ENCODE results near the gene HGS. TPM values are rescaled to one million over a fixed set of nuclear protein-coding genes. Genes with fewer than 3 reads are reported as not detected.

The HGS gene, protein sequence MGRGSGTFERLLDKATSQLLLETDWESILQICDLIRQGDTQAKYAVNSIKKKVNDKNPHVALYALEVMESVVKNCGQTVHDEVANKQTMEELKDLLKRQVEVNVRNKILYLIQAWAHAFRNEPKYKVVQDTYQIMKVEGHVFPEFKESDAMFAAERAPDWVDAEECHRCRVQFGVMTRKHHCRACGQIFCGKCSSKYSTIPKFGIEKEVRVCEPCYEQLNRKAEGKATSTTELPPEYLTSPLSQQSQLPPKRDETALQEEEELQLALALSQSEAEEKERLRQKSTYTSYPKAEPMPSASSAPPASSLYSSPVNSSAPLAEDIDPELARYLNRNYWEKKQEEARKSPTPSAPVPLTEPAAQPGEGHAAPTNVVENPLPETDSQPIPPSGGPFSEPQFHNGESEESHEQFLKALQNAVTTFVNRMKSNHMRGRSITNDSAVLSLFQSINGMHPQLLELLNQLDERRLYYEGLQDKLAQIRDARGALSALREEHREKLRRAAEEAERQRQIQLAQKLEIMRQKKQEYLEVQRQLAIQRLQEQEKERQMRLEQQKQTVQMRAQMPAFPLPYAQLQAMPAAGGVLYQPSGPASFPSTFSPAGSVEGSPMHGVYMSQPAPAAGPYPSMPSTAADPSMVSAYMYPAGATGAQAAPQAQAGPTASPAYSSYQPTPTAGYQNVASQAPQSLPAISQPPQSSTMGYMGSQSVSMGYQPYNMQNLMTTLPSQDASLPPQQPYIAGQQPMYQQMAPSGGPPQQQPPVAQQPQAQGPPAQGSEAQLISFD
- 126 and 146 TPM in 2 replicates for total RNA-seq (2014; rRNA removed; shearing (Covaris generic))

DNA sequence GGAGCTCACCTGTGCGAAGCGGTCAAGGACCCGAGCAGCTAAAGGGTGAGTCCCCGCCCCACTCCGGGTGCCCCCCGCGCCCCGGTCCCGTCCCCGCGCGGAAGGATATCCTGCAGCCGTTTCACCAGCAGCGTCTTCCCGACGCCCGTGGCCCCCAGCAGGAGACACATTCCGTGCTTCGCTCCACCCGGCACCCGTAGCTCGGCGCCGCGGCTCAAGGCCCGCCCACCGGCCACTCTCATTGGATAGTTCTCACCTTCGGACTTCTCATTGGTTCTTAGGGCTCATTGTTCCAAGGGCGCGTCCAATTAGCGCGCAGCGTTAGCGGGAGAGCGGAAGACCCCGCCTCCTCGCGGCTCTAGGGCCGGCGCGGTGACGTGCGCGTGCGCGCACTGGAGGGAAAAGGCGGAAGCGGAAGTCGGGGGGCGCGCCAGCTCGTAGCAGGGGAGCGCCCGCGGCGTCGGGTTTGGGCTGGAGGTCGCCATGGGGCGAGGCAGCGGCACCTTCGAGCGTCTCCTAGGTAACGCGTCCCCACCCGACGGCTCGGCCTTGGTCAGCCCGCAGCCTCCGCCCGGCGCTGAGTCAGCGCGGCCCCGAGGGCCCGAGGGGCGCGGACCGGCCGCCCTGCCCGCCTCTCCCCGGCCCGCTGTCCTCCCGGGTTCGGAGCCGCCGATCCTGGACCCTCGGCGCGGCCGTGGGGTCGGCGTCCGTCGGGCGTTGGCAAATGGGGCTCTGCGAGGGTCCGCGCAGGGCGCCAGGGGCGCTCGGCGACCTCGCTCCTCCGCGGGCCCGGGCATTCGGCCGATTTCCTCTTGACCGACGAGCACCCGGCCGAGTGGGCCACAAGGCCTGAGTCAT lies at the start of gene HGS, which contains the start of gene ARL16:
Gene HGS, plus strand, starts transcription at position 428 of the 858 bp plus-strand sequence. Its CDS starts 56 bp downstream, at position 484.
Gene ARL16, minus strand, starts transcription at position 214 of the 858 bp plus-strand sequence. Its CDS starts 44 bp downstream, at position 170.
- Histone ChIP-seq H3K27ac (peak within 1 kb of the TSS; percentile 94), H3K36me3 (peaks cover 81% of the 10 kb centered on the region), H3K27me3 (replicated peaks) (no peaks in the 10 kb centered on the region), H3K9me3 (replicated peaks) (no peaks in the 10 kb centered on the region), H3K4me1 (replicated peaks) (peaks cover 29% of the 10 kb centered on the region), H3K4me3 (peak within 1 kb of the TSS; percentile 98)
- DNase-seq (ENCODE audit: low read depth in 1 of 2, low spot score in 2 of 2), result peak; percentile 99 to 100

DNA sequence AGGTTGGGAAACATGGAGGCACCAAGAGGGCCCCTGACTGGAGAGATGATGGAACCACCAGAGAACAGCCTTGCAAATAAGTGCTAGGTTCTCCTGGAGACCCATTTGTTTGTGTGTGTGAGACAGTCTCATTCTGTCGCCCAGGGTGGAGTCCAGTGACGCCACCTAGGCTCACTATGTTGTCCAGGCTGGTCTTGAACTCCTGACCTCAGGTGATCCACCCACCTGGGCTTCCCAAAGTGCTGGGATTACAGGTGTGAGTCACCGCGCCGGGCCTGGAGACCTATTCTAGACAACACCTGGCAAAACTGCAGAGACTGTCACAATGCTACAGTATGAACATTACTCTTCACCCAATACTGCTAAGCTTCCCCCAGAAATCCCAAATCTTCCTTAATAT lies 48.4 kb upstream of the HGS start:
- Histone ChIP-seq H3K9me3 (replicated peaks) (no peaks in the 10 kb centered on the region), H3K27me3 (replicated peaks) (no peaks in the 10 kb centered on the region), H3K4me3 (peak overlapping the region; percentile 94), H3K27ac (no peak overlapping the region), H3K4me1 (replicated peaks) (peaks cover 10% of the 10 kb centered on the region), H3K36me3 (peaks cover 54% of the 10 kb centered on the region)
- no peak for DNase-seq (ENCODE audit: low read depth in 1 of 2, low spot score in 2 of 2)

DNA sequence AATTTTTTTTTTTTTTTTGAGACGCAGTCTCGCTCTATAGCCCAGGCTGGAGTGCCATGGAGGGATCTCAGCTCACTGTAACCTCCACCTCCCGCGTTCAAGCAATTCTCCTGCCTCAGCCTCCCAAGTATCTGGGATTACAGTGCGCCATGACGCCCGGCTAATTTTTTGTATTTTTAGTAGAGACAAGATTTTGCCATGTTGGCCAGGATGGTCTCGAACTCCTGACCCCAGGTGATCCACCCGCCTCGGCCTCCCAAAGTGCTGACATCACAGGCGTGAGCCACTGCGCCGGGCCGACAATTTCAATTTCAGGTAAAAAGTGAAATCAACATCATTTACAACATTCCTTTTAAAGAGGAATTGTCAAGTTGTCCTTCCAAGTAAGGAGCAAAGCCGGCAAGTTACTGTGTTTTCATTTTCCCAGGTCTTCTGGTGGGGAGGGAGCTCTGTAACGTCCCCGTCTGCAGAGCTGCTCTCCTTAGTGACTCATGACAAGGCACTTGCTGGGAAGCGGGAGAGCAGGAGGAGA lies 47.8 kb upstream of the HGS start:
- no peak for DNase-seq (ENCODE audit: low read depth in 1 of 2, low spot score in 2 of 2)
- peaks cover 48% of the 10 kb centered on the region for H3K36me3 ChIP-seq
- no peaks in the 10 kb centered on the region for H3K27me3 ChIP-seq (replicated peaks)
- H3K4me1 ChIP-seq (replicated peaks), result peaks cover 10% of the 10 kb centered on the region
- H3K27ac ChIP-seq, result peak overlapping the region; percentile 85
- peak overlapping the region; percentile 94 for H3K4me3 ChIP-seq
- no peaks in the 10 kb centered on the region for H3K9me3 ChIP-seq (replicated peaks)

DNA sequence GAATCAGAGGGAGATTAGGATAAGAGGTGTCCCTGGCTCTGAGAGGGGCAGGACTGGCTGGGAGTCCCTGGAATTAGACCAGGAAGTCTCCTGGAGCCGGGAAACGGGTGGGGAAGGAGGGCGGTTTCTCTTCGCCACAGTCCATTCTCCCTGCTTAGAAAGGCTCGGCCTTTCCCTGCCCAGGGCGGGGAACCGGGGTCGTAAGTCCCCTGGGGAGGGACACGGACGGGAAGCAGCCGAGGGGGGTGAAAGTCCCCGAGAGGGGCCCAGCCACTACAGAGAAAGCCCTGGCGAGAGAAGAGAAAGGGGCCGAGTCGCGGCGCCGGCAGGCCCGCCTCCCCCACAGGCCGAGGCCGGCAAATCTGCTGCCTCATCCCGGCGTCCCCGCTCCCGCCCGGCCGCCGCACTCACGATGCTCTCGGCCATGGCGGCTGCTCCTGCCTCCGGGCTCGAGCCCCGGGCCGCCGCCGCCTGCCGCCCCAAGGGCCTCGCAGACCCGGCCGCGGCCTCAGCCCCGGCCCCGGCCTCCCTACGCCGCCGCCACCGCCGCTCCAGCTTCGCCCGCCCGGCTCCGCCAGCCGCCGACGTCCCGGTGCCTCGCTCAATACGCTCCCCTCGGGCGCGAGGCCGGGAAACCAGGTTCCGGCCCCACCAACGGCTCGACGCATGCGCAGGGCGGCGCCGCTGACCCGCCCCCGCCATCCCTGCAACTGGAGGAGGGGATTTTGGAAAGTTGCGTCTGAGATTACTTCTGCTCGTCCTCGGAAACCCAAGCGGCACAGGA lies 47.1 kb upstream of the HGS start, which contains the start of the genes NPLOC4 and TSPAN10:
Gene NPLOC4, minus strand, starts transcription at position 608 of the 784 bp plus-strand sequence. Its CDS starts 182 bp downstream, at position 426.
Gene TSPAN10, plus strand, starts transcription at position 692 of the 784 bp plus-strand sequence. CDS start 5,217 bp downstream, outside the sequence.
- H3K27me3 ChIP-seq (replicated peaks), result no peaks in the 10 kb centered on the region
- H3K4me1 ChIP-seq (replicated peaks), result peaks cover 10% of the 10 kb centered on the region
- H3K27ac ChIP-seq, result peak within 1 kb of the TSS; percentile 85
- H3K9me3 ChIP-seq (replicated peaks), result no peaks in the 10 kb centered on the region
- H3K36me3 ChIP-seq, result peaks cover 45% of the 10 kb centered on the region
- peak within 1 kb of the TSS; percentile 94 for H3K4me3 ChIP-seq
- peak; percentile 88 to 92 for DNase-seq (ENCODE audit: low read depth in 1 of 2, low spot score in 2 of 2)

DNA sequence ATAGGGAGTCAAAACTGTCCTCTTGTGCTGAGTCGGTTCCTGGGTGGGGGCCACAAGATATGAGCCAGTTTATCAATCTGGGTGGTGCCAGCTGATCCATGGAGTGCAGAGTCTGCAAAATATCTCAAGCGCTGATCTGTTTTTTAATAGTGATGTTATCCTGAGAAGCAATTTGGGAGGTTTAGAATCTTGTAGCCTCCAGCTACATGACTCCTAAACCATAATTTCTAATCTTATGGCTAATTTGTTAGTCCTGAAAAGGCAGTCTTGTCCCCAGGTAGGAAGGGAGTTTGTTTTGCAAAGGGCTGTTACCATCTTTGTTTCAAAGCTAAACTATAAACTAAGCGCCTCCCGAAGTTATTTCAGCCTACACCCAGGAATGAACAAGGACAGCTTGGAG lies 45.1 kb upstream of the HGS start:
- Histone ChIP-seq H3K4me3 (no peak overlapping the region), H3K27ac (no peak overlapping the region), H3K36me3 (peaks cover 30% of the 10 kb centered on the region), H3K9me3 (replicated peaks) (no peaks in the 10 kb centered on the region), H3K4me1 (replicated peaks) (peaks cover 19% of the 10 kb centered on the region), H3K27me3 (replicated peaks) (no peaks in the 10 kb centered on the region)
- no peak for DNase-seq (ENCODE audit: low read depth in 1 of 2, low spot score in 2 of 2)

DNA sequence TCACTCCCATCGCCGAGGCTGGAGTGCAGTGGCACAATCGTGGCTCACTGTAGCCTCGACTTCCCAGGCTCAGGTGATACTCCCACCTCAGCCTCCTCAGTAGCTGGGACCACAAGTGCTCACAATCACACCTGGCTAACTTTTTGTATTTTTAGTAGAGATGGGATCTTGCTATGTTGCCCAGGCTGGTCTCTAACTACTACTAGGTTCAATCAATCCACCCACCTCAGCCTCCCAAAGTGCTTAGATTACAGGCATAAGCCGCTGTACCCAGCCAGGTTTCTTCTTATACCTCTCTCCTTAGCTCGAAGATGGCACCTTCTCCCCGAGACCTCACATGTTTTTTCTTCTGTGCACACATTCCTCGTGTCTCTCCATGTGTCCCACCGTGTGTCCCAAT lies 43.8 kb upstream of the HGS start:
- H3K4me1 ChIP-seq (replicated peaks), result peaks cover 19% of the 10 kb centered on the region
- H3K4me3 ChIP-seq, result no peak overlapping the region
- DNase-seq (ENCODE audit: low read depth in 1 of 2, low spot score in 2 of 2), result no peak
- H3K9me3 ChIP-seq (replicated peaks), result no peaks in the 10 kb centered on the region; the same call in 1 of the 2 replicates
- peaks cover 19% of the 10 kb centered on the region for H3K36me3 ChIP-seq
- no peak overlapping the region for H3K27ac ChIP-seq
- H3K27me3 ChIP-seq (replicated peaks), result no peaks in the 10 kb centered on the region

DNA sequence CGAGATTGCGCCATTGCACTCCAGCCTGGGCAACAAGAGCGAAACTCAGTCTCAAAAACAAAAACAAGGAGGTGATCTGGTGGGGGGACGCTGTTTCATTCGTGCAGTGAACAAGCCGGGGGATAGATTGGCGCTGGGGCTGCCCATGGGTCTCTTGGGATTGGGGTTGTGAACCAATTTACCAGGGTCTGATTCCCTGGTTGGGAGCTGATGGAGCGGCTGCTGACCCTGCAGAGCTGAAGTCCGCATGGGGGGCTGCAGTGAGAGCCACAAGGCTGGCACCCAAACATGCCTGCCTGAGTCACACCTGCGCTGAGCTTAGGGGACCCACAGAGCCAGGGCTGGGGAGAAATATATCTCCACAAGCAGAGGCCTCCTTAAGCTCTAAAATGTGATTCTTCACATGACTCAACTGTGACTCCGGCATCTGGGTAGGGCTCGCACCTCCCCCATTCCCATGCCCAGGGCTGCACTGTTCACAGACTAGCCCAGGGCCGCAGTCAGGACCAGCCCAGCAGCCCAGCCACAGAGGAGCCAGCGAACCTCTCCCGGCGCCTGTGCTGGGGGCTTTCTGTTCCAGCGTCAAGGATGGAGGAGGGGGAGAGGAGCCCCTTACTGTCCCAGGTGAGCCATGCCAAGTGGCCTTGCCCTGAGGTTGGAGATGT lies 41.9 kb upstream of the HGS start:
- Histone ChIP-seq H3K9me3 (replicated peaks) (no peaks in the 10 kb centered on the region; the same call in 1 of the 2 replicates), H3K27ac (no peak overlapping the region), H3K36me3 (no peaks in the 10 kb centered on the region), H3K27me3 (replicated peaks) (peaks cover 9% of the 10 kb centered on the region), H3K4me1 (replicated peaks) (peaks cover 9% of the 10 kb centered on the region), H3K4me3 (no peak overlapping the region)
- DNase-seq (ENCODE audit: low read depth in 1 of 2, low spot score in 2 of 2), result peak; percentile 35 to 75

DNA sequence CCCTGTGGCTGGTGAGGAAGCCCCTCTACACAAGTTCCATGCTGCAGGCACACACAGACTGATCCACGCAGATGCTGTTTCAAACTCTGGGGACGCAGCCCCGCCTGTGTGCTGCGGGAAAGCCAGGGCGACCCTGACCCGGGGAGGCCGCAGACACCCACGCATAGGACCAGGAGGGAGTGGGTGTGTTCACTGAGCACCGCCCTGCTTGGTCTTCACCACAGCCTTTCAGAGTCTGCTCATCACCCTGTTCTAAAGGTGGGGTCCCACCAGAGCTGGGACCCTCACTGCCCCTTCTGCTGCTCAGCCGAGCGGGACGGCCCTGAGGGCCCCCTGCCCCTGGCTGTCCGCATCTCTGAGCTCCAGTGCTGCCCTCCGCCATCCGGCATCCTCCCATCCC lies 39.3 kb upstream of the HGS start:
- Histone ChIP-seq H3K36me3 (no peaks in the 10 kb centered on the region), H3K27me3 (replicated peaks) (peaks cover 32% of the 10 kb centered on the region), H3K4me1 (replicated peaks) (peaks cover 16% of the 10 kb centered on the region), H3K9me3 (replicated peaks) (peaks cover 17% of the 10 kb centered on the region), H3K4me3 (no peak overlapping the region), H3K27ac (no peak overlapping the region)
- no peak for DNase-seq (ENCODE audit: low read depth in 1 of 2, low spot score in 2 of 2)

DNA sequence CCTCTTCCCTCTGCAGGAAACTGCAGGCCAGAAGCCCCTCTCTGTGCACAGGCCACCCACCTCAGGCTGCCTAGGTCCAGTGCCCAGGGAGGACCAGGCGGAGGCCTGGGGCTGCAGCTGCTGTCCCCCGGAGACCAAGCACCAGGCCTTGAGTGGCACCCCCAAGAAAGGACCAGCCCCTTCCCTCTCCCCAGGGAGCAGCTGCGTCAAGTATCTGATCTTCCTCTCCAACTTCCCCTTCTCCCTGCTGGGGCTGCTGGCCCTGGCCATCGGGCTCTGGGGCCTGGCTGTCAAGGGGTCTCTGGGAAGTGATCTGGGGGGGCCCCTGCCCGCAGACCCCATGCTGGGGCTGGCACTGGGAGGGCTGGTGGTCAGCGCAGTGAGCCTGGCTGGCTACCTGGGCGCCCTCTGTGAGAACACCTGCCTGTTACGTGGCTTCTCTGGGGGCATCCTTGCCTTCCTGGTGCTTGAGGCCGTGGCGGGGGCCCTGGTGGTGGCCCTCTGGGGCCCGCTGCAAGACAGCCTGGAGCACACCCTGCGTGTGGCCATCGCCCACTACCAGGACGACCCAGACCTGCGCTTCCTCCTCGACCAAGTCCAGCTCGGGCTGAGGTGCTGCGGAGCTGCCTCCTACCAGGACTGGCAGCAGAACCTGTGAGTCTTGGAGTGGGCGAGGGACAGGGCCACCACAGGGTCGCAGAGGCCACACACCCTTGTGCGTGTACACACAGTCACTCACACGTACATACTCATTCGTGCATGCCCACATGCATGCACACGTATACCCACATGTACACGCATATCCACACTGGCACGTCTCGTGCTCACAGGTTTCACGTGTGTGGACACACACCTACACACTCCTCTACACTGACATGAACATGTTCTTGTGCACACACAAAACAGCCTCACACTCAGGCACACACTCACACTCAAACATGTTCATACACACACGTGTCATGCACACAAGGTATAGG lies 38.5 kb upstream of the HGS start:
- no peak overlapping the region for H3K27ac ChIP-seq
- no peak for DNase-seq (ENCODE audit: low read depth in 1 of 2, low spot score in 2 of 2)
- H3K9me3 ChIP-seq (replicated peaks), result peaks cover 21% of the 10 kb centered on the region
- no peak overlapping the region for H3K4me3 ChIP-seq
- peaks cover 32% of the 10 kb centered on the region for H3K27me3 ChIP-seq (replicated peaks)
- no peaks in the 10 kb centered on the region for H3K36me3 ChIP-seq
- peaks cover 16% of the 10 kb centered on the region for H3K4me1 ChIP-seq (replicated peaks)

DNA sequence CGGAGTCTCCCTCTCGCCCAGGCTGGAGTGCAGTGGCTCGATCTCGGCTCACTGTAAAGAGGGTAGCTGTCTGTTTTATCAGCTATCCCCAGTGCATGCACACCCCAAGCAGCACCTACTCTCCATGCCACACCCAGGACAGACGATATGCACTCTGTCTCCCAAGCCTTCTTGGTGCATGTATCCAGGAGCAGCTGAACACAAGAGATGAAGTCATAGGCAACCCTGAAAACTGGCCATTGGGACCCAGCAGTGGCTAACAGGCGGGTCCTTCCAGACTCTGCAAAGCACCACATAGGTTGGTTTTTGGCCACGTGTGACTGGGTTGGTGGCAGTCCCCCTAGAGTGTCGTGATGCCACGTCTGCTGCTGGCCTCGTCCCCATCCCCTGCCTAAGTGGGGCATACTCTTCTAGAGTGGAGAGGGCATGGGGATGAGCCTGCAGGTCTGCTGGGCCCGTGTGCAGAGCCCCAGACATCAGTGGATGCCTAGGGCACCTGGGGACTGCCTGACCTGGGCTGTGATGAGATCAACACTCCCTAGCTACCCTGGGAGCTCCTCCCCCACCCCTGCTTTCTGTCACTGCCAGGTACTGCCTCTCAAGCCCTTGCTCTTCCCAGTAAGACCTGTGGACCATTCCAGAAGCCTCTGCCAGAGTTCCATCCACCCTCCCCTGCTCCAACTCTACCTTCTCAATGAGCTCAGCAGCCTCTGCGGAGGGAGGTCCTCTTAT lies 36.8 kb upstream of the HGS start:
- peaks cover 21% of the 10 kb centered on the region for H3K9me3 ChIP-seq (replicated peaks)
- no peak overlapping the region for H3K4me3 ChIP-seq
- DNase-seq (ENCODE audit: low read depth in 1 of 2, low spot score in 2 of 2), result no peak
- H3K27ac ChIP-seq, result no peak overlapping the region
- peaks cover 32% of the 10 kb centered on the region for H3K27me3 ChIP-seq (replicated peaks)
- no peaks in the 10 kb centered on the region for H3K36me3 ChIP-seq
- peaks cover 13% of the 10 kb centered on the region for H3K4me1 ChIP-seq (replicated peaks)

DNA sequence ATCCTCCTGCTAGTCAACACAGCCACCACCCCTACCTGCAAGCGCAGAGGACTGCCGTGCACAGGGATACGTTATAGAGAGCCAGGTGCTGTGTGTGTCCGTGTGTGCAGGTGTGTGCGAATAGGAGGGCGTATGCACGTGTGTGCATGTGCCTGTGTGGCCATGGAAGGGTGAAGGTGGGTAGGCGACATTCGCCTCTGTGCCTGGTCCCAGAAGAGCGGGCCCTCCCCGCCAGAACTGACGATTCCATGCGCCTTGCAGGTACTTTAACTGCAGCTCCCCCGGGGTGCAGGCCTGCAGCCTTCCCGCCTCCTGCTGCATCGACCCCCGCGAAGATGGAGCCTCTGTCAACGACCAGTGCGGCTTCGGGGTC lies 36.2 kb upstream of the HGS start:
- Histone ChIP-seq H3K36me3 (no peaks in the 10 kb centered on the region), H3K9me3 (replicated peaks) (peaks cover 21% of the 10 kb centered on the region), H3K4me3 (no peak overlapping the region), H3K27me3 (replicated peaks) (peaks cover 32% of the 10 kb centered on the region), H3K27ac (no peak overlapping the region), H3K4me1 (replicated peaks) (peaks cover 7% of the 10 kb centered on the region)
- DNase-seq (ENCODE audit: low read depth in 1 of 2, low spot score in 2 of 2), result no peak
